ENCODE measurements around the gene DPP6.

Gene DPP6

GRCh38 chr7:154474903-154475520 is 422.8 kb downstream of the DPP6 start:
- DNase-seq: no peak

- no peak for DNase-seq
Measured at GRCh38 chr7:154475864-154476263, 423.7 kb downstream of the DPP6 start.

- no peak for DNase-seq
Measured at GRCh38 chr7:154480817-154481216, 428.6 kb downstream of the DPP6 start.

DNA sequence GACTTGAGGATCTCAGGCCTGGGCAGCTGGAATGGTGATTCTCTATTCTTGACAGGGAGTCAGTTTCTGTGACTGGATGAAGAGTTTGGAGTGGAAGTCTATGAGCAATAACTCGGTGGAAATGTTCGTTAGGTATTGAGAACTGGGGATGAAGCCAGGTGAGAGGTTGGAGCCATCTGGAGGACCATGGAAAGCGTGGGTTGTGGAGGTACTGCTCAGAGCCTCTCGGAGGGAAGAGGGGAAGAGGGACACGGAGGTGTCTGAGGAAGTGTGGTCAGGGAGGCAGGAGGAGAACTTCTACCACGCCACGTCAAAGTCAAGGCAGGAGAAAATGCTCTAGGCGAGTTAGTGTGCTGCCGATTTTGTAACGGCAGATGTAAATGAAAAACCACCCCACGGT is 430.7 kb downstream of the DPP6 start:
- DNase-seq: no peak

- no peak for DNase-seq
Measured at GRCh38 chr7:154484406-154484805, 432.2 kb downstream of the DPP6 start.

DNA sequence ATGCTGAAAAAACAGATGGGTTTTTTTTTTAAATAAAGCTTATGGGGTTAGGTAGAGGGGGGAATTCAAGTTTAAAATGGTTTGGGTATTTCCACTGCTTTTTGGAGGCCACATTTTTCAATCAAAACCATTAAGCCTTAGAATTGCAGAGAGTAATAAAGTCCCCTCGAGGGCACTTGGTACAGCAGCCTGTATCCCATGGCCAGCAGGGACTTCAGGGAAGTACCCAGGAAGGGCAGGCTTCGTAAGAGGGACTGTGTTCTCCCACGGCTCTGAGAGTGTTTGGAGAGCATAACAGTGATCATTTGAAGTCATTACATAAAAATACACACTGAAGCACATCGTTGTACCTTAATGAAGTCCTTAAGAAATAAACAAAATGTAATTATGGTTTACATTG is 432.7 kb downstream of the DPP6 start:
- DNase-seq: no peak

GRCh38 chr7:154489897-154490296 is 437.7 kb downstream of the DPP6 start:
- DNase-seq: no peak

GRCh38 chr7:154493594-154493993 is 441.4 kb downstream of the DPP6 start:
- no peak for DNase-seq

GRCh38 chr7:154497751-154498150 is 445.6 kb downstream of the DPP6 start:
- DNase-seq: no peak

- no peak for DNase-seq
Measured at GRCh38 chr7:154503962-154504550, 451.9 kb downstream of the DPP6 start.

- no peak for DNase-seq
Measured at GRCh38 chr7:154504918-154505317, 452.7 kb downstream of the DPP6 start.

DNA sequence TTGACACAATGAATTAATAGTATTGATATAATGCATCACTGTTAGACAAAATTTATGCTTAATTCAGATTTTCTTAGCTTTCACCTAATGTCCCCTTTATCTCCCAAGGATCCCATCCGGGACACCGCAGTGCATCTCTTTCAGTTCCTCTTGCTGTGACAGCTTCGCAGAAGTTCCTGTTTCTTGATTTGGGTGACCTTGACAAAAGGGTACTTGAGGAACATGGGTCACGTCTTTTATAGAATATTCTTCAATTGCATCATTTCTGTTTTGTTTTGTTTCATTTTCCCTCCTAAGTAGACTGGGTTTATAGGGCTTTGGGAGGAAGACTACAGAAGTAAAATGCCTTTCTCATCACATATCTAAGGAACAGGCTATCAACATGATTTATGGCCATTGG is 453.2 kb downstream of the DPP6 start:
- no peak for DNase-seq

DNA sequence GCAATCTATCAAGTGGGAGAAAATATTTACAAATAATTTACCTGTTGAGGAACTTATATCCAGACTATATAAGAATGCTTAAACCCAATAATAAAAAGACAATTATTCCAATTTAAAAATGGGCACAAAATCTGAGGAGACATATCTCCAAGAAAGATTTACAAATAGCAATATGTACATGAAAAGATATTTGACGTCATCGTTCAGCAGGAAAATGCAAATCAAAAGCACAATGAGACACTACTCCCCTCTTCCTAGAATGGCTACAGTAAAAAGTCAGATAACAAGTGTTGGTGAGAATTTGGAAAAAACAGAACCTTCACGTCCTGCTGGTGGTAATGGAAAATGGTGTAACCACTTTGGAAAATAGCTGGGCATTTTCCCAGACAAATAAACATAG is 457.0 kb downstream of the DPP6 start:
- no peak for DNase-seq

GRCh38 chr7:154512121-154512833 is 460.1 kb downstream of the DPP6 start:
- DNase-seq: no peak

DNA sequence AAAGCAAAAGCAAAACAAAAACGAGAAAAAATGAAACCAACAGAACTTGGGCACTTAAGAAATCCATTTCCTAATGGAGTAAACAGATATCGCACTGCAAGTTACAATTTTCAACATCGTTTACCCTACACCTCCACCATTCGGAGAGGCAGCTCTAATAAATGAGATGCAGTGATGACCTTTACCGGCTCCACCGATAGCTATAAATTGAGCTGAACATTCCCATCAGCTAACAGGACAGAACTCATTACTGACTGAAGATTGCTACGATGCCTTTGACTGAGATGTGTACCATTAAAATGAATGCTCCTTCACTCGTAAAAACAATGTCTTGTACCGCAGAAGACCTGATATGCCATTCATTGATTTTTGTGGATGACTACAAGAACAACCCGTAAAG is 465.6 kb downstream of the DPP6 start:
- DNase-seq: no peak

DNA sequence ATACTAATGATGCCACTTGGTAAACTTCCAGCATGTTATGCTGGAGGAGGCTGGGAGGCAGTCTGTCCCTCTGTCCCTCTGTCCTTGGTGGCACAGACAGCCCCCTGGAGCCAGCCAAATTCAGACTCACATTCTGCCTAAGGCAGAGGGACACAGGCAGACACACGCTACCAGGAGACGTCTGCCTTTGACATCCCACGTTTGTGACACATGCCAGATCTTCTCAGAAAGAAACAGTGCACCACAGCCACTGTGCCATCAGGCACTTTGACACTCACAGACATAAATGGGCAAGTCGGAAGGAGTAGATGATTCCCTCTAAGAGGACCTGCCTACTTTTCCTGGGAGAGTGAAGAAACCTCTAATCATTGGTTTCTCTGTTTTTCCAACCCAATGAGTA is 467.0 kb downstream of the DPP6 start:
- DNase-seq: no peak

- DNase-seq: no peak
Measured at GRCh38 chr7:154530136-154530535, 477.9 kb downstream of the DPP6 start.

DNA sequence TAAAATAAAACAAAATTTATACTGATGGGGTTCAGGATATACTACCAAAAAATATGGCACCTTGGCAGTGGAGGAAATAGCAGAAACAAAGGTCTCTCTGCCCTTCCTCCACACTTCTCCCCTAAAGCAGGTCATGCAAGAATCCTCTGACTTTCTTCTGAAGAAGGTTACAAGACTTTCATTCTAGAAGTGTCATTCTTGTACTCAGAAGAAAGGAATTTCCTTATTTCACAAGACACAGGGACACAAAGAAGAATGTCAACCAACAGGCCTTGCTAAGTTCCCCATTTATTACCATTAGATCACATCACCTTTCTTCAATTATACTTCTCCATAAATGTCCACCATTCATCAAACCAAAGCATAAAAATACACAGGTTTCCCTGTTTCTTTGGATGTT is 480.6 kb downstream of the DPP6 start:
- DNase-seq: no peak

DNA sequence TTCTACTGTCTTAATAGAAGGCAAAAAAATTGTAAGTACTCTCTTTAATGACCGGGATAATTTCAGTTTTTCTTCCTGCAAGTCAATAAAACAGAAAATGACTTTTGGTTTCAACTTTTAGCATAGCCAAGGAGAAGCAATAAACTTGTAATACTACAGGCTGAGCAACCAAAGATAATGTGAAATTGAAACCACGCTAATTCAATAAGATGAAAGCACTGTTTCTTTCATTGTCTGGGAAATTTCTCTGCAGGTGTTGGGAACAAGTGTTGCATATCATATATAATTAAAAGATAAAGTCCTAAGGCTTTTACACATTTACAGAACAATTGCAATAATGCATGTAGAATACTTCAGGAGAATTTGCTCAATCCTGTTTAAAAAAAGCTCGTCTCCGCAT is 488.4 kb downstream of the DPP6 start:
- DNase-seq: no peak

DNA sequence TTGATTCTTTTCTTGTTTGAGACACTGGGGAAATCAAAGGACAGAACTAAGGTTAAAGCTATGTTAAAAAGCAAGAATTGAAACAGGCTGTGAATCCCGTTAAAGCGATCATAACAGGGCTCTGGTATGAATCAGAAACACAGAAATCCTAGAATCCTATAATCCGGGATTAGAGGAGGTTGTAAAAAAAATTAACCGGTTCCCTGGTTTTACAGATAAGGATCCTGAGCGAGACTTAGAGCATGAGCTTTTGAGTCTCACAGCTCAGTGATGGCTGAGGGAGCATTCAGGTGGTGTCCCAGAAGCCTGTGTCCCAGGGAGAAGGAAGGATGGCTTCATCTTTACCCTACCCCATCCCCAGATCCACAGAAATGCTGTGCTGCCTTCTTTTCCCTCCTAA is 489.4 kb downstream of the DPP6 start:
- no peak for DNase-seq

DNA sequence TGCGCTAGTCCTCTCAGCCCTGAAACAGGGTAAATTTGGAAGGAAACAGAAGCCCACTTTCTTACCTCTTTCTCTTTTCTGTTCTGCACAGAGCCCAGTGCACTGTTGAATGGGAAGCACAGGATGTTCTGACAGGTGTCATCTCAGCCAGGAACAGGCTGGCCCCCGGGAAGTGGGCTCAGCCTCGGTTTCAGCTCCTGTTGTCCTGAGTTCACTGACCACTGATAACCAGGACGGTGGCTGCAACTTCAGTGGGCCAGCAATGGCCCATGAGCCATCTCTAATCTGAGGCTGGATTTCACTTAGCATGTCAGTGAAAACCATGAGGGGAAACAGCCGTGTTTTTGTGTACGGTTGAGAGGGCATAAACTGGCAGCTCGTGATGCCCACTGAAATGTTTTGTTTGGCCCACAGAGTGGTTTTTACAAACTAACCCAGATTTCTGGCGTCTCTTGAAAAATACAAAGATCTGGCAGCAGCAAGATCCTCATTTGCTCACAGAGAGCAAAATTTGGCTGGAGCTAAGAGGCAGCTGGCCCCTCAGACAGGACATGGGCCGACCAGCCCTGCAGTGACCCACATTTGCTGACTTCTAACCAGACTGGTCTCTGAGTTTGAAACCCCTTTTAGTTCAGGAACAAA is 494.9 kb downstream of the DPP6 start:
- DNase-seq: no peak

GRCh38 chr7:154553711-154554265 is 501.6 kb downstream of the DPP6 start:
- DNase-seq: no peak

DNA sequence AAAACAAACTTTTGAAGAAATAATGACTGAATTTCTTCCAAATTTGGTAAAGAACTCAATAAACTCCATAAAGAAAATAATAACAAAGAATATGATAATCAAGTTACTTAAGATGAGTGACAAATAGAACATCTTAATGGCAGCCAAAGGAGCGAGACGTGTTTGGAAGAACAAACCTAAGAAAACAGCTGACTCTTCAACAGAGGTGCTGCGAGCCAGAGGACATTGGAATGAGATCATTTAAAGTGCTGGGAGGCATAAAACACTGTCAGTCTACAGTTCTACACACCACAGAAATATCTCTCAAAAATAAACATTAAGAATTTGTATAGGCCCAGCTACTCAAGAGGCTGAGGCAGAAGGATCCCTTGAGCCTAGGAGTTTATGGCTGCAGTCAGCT is 507.3 kb downstream of the DPP6 start:
- no peak for DNase-seq

DNA sequence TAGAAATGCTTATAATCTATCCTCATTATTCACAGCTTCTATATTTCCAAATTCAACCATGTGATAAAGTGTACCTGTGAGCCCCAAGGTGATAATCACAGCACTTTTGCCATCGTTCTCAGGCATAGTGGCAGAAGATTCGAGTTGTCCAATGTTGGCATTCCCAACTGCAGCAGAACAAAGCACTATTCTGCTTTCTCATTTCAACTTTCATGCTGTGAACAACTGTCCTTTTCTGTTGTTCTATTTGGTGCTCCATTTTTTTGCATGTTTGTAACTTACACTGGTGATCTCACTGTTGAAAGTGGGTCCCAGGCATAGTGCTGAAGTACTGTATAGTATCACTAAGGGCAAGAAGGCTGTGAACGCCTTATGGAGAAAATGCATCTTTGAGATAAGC is 512.5 kb downstream of the DPP6 start:
- DNase-seq: no peak
